ENCODE data around the gene NFATC2. TPM values are rescaled to one million over a fixed set of nuclear protein-coding genes. Genes with fewer than 3 reads are reported as not detected.
A peak's percentile ranks its signal among the peaks of the same experiment; 100 is the strongest.

Gene NFATC2
- total RNA-seq, 1 donor from 2014 or later: 46.0 TPM

DNA sequence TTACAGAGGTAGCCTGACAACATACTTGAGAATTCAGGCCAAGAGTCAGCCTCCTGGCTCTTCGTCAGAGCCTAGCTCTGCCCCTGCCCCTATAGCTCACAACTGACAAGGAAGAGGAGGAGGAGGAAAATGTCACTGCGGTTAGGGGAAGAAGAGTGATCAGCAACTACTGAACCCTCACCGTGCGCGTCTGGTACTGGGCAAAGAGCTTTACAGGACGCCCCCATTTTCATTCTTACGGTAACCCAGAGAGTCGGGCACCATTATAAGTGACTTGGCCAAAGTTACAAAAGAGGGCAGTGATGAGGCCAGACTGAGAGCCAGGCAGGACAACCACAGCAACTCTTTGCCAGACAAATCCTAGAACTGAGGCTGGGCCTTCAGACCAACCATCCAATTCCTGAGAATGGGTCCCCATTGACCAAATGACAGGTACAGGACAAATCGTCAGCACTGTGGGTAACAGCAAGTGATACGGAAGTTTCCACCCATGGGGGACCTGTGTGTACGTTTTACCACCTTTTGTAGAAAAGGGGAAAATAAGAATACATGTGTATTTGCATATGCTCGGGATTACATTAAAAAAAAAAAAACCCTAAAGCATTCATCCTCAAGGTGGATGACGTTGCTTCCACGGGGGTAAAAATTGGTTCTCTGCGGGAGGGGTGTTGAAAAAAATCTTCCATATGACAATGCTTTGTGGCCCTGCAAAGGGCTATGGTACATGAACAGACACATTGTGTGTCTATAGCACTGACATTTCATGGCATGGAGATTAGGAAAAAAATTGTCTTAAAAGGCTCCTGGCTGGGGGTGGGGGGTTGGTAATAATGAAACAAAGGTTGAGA lies 118.0 kb downstream of the NFATC2 start:
- Mint-ChIP-seq H3K27me3 (no peaks in the 10 kb centered on the region), H3K9me3 (no peaks in the 10 kb centered on the region), H3K4me3 (peak overlapping the region; percentile 55), H3K36me3 (ENCODE audit: low read depth) (peaks cover 76% of the 10 kb centered on the region), H3K4me1 (peaks cover 59% of the 10 kb centered on the region), H3K27ac (peak overlapping the region; percentile 82)
- DNase-seq (no peak), ATAC-seq (ENCODE audit: low read depth) (peak; percentile 66)
- TF ChIP-seq CTCF (IDR thresholded peaks at IDR 0.05): no peak
- ChIA-PET POLR2A (interaction anchor here (2.0 to 2.7 kb wide), 5 partner anchors 10 to 36 kb away, joined by 8 to 16 read pairs (median 10); no protein-coding TSS in a partner anchor), CTCF (interaction anchor here (1.0 to 3.1 kb wide), 3 partner anchors 11 to 38 kb away, joined by 5 to 12 read pairs (median 6); no protein-coding TSS in a partner anchor)
- intact Hi-C loops (cut with micrococcal nuclease): loop anchor here (1.0 to 2.0 kb wide), 6 partner anchors 16 to 116 kb away; no protein-coding TSS in a partner anchor

GRCh38 chr20:51423810-51424209 lies 118.7 kb downstream of the NFATC2 start:
- no peak for TF ChIP-seq CTCF (IDR thresholded peaks at IDR 0.05)
- ChIA-PET CTCF (interaction anchor here (1.0 to 3.1 kb wide), 5 partner anchors 10 to 171 kb away, joined by 4 to 12 read pairs (median 6); no protein-coding TSS in a partner anchor), POLR2A (interaction anchor here (0.7 to 2.7 kb wide), 10 partner anchors 9 to 139 kb away, joined by 3 to 16 read pairs (median 8); no protein-coding TSS in a partner anchor)
- Mint-ChIP-seq H3K36me3 (ENCODE audit: low read depth) (peaks cover 73% of the 10 kb centered on the region), H3K4me1 (peaks cover 65% of the 10 kb centered on the region), H3K27me3 (no peaks in the 10 kb centered on the region), H3K27ac (peak overlapping the region; percentile 82), H3K9me3 (no peaks in the 10 kb centered on the region), H3K4me3 (peak overlapping the region; percentile 4)
- intact Hi-C loops (cut with micrococcal nuclease): loop anchor here (1.0 to 2.0 kb wide), 7 partner anchors 10 to 117 kb away; no protein-coding TSS in a partner anchor
- no peak for DNase-seq
- ATAC-seq (ENCODE audit: low read depth): no peak

GRCh38 chr20:51423290-51423667 lies 119.2 kb downstream of the NFATC2 start:
- Mint-ChIP-seq H3K27me3 (no peaks in the 10 kb centered on the region), H3K4me1 (peaks cover 65% of the 10 kb centered on the region), H3K9me3 (no peaks in the 10 kb centered on the region), H3K4me3 (peak overlapping the region; percentile 4), H3K27ac (peak overlapping the region; percentile 82), H3K36me3 (ENCODE audit: low read depth) (peaks cover 70% of the 10 kb centered on the region)
- ATAC-seq (ENCODE audit: low read depth) (peak; percentile 70), DNase-seq (no peak)
- intact Hi-C loops (cut with micrococcal nuclease): loop anchor here (1.0 kb wide), 1 partner anchor 9 kb away; no protein-coding TSS in a partner anchor
- ChIA-PET CTCF (interaction anchor here (1.0 to 3.1 kb wide), 5 partner anchors 9 to 171 kb away, joined by 4 to 12 read pairs (median 6); no protein-coding TSS in a partner anchor), POLR2A (interaction anchor here (0.7 to 2.7 kb wide), 11 partner anchors 9 to 139 kb away, joined by 3 to 16 read pairs (median 8); no protein-coding TSS in a partner anchor)
- no peak for TF ChIP-seq CTCF (IDR thresholded peaks at IDR 0.05)

DNA sequence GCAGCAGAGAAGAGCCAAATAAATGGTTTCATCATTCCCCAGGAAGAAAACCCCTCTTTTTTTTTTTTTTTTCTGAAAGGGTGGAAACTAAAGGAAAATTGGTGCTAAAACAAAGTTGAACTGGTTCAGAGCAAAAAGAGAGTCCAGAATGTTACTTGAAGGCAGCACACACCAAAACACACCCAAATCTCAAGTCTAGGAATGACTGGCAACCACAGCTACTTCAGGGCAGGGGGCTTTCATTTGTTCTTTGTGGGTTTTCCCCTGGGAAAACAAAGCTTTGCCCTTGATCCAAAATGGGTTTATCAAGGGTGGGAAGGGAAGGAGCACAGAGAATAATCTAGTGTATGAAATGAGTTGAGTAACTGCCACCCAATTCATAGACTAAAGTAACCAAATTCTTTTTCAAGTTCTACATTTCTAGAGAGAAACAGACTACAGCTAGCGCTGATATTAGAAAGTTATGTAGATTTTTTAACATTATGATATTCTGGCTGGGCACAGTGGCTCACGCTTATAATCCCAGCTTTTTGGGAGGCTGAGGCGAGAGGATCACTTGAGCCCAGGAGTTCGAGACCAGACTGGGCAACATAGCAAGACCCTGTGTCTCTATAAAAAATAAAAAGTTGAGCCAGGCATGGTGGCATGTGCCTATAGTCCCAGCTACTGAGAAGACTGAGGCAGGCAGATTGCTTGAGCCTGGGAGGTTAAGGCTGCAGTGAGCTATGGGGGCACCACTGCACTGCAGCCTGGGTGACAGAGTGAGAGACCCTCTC lies 119.8 kb downstream of the NFATC2 start:
- DNase-seq (no peak), ATAC-seq (ENCODE audit: low read depth) (no peak)
- intact Hi-C loops (cut with micrococcal nuclease): loop anchor here (1.0 kb wide), 1 partner anchor 8 kb away; no protein-coding TSS in a partner anchor
- no peak for TF ChIP-seq CTCF (IDR thresholded peaks at IDR 0.05)
- CTCF ChIA-PET: interaction anchor here (1.6 to 3.1 kb wide), 3 partner anchors 37 to 172 kb away, joined by 4 to 12 read pairs (median 6); no protein-coding TSS in a partner anchor
- H3K27ac Mint-ChIP-seq: peak overlapping the region; percentile 73
- H3K36me3 Mint-ChIP-seq (ENCODE audit: low read depth): peaks cover 67% of the 10 kb centered on the region
- no peak overlapping the region for H3K4me3 Mint-ChIP-seq
- POLR2A ChIA-PET: interaction anchor here (0.7 to 2.7 kb wide), 11 partner anchors 8 to 1549 kb away, joined by 4 to 16 read pairs (median 8); no protein-coding TSS in a partner anchor
- H3K4me1 Mint-ChIP-seq: peaks cover 71% of the 10 kb centered on the region
- H3K27me3 Mint-ChIP-seq: no peaks in the 10 kb centered on the region
- no peaks in the 10 kb centered on the region for H3K9me3 Mint-ChIP-seq
